Activated CD4-positive, alpha-beta T cell treated with anti-CD3 and anti-CD28 coated beads, Interleukin-2, amount 50 U/mL, for 4 hours (primary cell): ENCODE measurements around the gene KRCC1.

Experiments
- DNase-seq, 2 experiments: peaks; one replicate each; pipeline ENCODE4 v3.0.0-alpha.2; 2020

Gene KRCC1

DNA sequence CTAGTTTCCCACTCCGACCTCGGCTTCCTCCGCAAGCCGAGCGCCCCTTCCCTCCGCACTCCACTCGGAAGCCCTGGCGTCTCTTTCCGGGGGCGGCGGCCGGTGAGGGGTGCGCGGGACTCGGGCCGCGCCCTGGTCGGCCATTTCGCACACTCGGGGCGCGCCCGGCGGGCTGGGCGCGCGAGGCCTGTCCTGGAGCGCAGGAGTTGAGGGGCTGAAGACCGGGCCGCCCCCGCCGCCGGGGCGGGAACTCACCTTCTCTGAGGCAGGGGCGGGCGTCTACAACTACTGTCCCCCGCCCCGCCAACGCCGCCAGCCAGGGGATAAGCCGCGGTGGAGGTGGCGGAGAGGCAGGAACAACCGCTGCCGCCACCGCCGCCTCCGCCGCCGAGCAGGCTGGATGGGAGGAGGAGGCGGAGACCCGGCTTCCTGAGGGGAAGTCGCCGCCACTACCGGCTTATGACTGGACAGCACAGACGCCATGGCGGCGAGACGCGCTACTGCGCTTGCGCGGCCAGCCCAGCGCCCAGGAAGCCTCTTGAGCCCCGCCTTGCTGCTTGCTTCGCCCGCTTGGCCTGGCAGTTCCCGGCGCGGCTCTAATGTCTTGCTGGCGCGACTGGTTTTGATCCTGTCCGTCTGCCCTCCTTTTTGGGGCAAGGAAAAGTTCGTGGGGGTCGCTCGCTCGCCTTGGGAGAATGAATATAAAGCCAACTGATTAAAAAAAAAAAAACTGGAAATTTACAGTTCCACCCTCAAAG, at the start of gene KRCC1:
KRCC1 (minus strand) TSS at position 413 of the 758 bp plus-strand sequence. CDS start 27,220 bp downstream, outside the sequence.
- peak; percentile 88 to 92 for DNase-seq

DNA sequence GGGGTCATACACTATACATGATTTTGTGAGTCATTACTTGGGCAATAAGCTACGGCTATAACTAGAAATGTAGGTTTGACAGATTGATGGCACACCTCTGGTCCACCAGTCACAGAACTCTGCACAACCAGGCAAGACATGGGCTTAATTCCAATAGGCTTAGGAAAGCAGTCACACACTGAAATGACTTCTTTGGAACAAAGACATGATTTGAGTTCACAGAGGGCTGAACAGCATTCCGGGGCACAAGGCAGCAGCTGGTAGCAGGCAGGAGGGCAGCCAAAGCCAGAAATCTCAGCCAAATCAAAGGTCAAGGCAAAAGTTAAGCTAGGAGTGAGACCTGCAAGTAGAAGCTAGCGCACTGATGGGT, 44.9 kb upstream of the KRCC1 start:
- no peak for DNase-seq

DNA sequence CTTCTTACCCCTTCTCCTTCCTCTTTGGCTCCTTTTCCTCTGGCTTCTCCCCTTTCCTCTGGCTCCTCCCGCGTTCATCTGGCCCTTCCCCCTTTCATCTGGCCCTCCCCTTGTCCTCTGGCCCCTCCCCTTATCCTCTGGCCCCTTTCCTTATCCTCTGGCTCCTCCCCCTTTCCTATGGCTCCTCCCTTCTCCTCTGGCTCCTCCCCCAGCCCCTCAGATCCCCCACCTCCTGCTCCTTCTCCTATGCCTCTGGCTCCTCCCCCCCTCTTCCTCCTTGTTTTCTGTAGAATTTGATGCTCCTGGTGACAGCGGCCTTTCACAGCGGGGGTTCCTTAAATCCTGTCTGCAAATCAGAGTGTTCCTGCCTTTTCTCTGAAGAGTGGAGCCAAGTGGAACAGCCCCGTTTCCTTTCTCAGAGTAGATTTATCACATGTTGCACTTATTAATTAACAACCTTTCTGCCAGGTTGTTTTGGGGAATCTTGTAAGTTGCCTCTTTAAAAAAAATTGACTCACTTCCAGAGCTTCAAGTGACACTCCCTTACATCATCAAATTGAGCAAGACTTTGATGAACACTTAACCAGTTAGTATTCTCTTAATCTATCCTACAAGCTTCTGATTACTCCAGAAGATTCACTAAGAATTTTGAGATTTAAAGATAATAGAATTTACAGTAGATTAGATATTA, 44.4 kb upstream of the KRCC1 start:
- no peak for DNase-seq

DNA sequence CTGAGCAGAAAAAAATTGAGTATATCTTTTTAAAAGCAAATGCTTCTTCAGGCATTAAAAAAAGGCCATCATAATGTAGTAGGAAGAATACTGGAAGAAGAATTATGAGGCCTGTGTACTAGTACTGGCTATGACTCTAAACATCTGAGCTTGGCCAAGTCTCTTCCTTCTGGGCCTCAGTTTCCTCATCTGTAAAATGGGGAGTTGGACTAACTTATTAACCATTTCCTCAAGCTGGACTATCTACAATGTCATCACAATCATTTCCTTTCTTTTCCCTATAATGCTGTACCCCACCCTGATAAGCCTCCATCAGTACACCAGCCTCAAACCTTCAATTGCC, 42.9 kb upstream of the KRCC1 start:
- DNase-seq, result no peak

DNA sequence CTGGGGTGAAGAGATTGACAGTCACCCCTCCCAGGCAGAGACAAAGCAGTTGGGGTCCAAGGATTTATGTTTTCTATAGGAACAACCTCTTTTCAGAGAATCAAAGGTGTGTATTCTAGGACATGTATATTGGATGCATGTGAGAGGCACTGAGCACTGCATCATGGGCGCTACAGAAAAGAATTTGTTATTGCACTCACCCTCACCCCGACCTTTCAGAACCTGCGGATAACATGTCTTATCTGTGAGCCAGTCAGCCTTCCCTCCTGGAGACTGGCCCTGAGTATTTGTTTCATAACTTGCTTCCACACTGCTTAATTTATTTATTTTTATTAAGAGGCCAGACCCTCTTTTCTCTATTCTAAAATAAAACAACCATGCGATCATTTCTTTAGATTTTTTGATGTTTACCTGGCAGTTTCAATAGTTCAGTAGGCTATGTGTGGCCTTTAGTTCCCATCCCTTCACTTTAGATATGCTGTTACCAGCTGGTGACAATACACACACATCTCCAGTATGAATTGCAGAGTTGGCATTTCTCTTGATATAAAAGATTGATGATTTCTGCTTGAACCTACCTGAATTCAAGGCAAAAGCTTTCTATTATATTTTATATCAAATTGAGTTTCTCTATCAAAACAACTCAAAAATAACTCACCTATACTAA, 42.4 kb upstream of the KRCC1 start:
- DNase-seq, result no peak

DNA sequence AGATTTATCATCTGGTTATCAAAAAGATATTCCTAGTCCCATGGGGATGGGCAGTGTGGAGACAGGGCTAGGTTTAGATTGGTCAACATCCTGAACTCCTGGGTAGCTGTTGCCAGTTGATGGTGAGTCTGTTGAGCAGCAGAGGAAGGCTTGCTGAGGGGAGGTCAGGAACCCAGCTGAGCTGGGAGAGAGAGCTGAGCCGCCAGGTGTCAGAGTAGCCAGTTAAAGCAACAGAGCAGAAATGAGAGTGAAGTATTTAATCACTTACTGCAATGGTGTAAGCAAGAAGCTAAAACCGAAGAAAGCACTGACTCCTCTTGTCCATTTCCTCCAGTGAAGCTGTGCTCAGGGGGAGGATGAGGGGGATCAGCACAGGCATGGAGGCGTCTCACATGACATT, 41.6 kb upstream of the KRCC1 start:
- DNase-seq, result no peak

DNA sequence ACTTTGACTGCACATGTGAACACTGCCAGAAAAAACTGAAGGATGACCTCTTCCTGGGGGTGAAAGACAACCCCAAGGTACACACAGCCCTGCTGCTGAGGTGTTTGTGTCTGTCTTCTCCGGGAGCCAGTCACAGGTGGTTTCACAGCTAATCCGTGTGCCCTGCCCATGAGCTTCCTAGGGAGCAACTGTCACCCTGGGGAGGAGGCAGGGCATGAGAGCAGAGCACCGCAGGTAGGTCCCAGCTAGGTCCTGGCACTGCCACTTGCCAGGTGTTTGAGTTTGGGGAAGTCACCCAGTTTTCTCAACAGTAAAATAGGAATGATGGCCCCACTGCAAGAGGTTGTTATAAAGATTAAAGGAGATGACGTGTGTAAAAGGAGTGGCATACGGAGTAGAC, 41.1 kb upstream of the KRCC1 start:
- no peak for DNase-seq

DNA sequence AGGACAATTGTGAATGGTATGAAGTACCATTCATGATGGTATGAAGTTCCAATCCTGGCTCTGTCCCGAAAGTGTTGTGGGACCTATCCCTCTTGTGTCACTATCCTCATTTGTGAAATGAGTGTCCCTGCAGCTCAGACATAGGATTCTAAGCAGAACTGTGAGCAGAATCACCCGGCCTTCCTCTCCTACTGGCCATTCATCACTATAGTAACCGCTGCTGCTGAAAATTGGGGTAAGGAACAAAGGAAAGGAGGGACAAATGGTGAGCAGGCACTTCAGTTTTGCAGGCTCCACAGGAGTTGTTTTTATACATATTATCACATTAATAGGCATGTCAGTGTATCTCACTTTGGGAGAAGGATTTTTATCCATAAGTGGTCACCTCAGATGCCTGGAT, 39.4 kb upstream of the KRCC1 start:
- DNase-seq, result no peak

DNA sequence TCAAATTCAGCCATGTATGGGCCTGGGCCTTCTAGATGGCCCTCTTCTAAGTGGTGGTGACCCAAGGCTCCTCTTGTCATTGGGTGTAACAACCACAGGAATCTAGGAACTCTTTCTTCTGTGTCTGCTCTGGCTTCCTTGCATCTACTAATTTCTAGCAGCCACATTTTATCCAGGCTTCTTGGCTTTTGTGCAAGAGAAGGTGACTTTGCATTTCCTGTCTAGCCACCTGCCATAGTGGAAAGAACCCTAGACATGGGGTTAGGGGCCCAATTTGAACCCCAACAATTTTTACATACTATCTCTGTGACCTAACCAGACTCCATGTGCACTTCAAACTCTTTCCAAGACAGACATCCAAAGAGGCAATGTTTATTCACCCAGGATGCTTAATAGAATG, 37.2 kb upstream of the KRCC1 start:
- DNase-seq, result no peak

DNA sequence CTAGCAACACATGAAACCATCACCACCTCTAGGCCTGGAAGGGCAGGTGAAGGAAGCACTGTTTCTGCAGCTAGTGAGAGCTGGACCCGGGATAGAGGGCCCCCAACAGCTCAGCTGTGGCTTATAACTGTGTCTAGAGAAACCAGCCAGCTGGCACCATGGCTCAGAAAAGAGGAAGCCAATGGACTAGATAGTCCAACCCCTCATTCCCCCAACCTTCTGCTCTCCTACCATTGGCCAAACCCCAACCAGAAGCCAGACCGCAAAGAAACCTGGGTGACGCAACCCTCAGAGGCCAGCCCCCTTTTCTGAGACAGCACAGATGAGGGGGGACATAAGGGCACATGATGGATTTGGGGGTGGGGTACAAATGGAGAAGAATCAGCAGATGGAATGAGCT, 36.4 kb upstream of the KRCC1 start:
- DNase-seq, result no peak

DNA sequence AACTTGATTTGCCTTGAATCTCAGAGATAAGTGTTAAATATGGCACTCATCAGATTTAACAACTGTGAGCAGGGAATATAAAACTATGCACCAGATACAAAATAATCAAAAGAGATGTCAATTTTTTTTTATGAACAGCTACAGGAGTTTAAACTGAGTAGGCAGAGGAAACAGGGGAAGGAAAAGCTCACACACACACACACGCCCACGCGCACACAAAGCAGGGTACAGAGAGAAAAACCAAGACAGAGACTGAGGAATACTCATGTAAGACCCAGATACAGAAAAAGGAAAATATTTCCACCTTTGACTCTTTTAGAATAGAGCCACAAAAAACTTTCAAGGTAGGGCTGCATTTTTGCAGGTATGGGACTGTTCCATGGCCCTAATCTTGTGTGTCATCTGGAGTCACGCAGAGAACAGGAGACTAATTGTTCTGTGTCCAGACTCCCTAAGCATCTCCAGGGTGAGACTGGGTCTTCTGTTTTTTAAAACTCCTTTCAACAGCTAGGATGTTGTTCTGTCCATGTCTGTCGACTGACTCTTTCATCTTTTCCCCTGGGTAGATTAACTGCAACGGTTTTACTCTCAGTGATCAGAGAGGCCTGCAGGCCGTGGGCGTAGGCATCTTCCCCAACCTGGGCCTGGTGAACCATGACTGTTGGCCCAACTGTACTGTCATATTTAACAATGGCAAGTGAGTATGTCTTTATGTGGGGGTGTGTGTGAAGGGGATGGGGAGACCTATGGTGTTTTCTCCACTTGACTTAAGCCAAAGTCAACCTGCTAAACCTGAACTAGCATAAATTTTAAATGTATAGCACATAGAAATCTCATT, 35.1 kb upstream of the KRCC1 start:
- peak; percentile 62 to 66 for DNase-seq

DNA sequence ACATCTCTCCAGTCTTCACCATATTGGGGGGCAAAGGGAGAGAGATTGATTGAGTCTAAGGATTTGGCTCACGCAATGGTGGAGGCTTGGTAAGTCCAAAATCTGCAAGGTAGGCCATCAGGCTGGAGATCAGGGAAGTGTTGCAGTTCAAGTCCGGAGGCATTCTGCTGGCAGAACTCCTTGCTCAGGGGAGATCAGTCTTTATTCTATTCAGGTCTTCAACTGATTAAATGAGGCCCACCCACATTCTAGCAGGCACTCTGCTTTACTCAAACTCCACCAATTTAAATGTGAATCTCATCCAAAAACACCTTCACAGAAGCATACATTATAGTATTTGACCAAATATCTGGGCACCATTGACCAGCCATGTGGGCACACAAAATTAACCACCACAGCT, 33.4 kb upstream of the KRCC1 start:
- DNase-seq, result no peak

DNA sequence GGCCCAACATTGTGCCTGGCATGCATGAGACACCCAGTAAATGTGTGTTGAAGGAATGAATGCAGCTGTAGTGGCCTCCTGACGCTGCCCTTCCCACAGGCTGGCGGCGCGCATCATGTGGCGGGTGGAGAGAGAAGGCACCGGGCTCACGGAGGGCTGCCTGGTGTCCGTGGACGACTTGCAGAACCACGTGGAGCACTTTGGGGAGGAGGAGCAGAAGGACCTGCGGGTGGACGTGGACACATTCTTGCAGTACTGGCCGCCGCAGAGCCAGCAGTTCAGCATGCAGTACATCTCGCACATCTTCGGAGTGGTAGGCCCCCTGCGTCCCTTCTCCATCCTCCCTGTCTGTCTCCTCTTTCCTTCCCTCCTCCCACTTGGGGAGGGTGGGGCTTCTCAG, 32.2 kb upstream of the KRCC1 start:
- DNase-seq, result no peak

DNA sequence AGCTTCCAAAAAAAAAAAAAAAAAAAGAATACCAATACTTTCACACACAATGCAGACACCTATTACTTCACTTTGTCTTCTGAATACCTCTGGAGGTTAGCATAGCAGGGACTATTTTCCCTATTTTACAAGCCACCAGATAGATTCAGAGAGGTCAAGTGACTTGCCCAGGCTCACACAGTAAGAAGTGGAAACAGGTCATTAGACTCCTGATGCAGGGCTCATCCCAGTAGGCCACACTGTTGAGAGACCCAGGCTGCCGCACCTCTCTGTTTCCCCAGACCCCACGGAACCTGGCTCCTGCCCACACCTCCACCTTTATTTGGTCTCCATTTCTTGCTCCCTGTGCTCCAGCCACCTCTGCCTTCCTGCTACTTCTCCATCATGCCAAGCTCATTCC, 31.5 kb upstream of the KRCC1 start:
- no peak for DNase-seq

DNA sequence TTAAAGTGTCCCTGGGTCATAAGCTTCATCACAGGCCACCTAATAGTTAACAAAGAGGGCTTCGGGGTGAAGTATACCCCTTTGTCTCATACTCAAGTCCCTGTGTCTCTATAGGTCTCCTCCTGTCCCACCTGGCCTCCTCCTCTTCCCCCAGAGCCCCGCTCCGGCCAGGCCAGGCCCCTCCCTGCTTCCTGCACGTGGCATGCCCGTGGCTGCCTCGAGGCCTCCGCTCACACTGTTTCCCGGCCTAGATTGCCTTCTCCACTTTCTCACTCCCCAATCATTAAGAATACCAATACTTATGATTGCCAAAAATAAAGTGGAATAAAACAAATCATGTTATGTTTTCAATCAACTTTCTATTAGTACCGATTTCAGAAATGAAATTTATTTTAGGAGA, 30.8 kb upstream of the KRCC1 start:
- DNase-seq, result no peak

DNA sequence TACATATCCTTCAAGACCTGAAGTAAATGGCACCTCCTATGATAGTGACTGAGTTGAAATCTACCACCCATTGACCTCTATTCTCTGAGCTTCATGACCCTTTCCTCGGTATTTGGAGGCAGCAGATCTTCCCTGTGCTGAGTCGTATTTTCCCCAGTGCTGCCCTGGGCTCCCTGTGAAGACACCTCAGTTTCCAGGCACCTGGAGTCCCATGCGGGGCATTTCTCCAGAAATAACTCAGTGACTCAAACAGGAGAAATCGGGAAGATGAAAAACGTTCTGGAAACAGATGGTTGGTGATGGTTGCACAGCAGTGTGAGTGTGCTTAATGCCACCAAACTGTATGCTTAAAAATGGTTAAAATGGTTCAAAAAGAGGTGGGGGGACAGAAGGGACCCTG, 30.0 kb upstream of the KRCC1 start:
- no peak for DNase-seq

DNA sequence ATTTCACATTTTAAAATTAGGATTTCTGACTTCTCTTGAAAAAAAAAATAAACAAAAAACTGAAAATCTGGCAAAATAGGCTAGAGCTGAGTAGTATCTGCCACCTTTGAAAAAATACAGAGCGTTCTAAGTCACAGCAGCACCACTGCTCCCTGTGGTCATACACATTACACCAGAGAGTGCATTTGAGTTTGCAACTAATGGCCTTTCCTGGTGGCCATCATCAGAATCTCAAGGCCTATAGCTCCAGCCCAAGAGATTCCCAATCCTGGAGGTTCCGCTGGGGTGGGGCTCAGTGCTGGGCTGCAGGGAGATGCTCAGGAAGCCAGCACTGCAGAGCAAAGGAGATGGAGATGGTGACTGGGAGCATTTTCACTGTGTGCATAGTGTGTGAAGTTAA, 29.5 kb upstream of the KRCC1 start:
- DNase-seq, result no peak

DNA sequence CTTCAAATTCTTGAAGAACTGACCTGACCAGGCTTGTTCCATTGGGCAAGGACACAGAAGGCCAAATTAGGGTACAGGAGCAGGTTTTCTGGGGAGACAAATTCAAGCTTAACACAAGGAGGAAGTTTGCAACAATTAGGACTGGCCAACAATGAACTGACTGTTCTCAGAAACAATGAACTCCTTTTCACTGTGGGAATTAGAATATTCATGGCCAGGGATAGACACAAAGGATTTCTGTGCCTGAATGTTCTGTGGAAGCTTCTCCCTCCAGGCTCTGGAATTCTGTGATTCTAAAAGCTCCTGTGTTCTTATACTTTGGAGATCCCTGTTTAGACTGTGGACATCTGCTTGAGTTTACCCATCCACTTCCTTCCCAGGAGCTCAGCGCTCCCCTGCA, 27.2 kb upstream of the KRCC1 start:
- DNase-seq, result no peak

DNA sequence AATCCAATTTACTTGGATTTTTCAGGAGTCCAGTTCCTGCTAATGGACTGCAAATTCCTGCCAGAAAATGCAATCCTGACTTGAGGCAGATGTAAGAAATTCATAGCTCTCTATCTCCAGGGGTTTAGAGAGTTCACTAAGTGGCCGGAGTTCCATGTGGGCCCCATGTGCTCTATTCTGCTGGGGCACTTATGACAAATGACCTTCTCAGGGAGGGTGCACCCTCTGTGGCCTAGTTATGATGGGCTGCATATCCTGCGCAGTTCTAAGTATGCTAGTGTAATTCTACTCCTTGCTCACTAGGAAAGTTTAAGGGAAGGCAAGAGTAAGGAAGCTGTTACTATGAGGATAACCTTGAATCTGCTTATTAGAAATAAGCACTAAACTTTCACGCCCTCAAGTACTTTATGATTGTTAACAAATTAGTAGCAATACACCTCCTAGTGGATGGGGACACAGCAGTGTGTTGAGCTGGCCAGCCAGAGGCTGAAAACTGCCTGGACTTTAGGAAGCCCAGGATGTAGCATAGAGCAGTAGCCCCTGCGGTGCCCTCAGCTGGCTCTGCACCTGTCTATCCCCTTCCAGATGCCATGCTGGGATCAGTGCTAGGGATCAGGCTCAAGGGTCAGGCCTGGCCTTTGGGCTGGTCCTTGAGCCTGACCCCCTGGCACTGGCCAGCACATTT, 26.5 kb upstream of the KRCC1 start:
- no peak for DNase-seq

DNA sequence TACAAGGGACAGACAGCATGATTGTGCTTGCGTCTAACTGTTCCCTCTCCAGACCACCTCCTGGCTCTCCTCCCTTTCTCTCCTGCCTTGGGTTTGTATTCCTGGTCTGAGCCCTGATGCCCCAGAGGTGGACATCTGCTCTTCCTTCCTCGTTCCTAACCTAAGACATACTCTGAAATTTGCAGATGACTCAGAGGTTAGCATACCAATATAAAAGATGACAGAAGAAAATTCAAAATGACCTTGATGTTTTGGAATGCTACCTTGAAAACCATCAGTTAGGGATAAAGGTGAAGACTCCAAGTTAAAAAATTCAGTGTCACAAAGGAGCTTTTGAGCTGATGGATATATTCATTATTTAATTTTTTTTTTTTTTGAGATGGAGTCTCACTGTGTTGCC, 25.0 kb upstream of the KRCC1 start:
- DNase-seq, result no peak

DNA sequence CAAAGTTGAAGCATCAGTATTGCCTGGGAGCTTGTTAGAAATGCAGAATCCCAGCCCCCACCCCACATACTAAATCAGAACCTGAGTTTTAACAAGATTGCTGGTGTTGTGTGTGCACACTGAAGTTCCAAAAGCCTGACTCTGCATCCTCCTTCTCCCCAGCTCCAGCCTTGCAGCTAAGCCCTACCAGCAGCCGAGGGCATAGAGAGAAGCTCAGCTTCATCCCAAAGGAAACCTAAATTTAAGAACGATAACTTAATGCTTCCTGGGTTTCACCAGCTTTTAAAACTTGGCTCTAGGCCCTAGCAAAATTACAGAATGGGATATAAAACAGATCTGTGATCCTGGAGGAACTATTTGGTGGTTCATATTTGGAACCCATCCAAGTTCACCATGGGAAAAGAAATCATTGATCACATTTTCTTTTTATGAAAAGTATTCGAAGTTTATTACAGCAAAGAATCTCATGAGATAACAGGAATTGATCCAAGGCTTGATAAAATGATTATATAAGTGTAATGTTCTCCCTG, 23.1 kb upstream of the KRCC1 start:
- DNase-seq, result no peak

DNA sequence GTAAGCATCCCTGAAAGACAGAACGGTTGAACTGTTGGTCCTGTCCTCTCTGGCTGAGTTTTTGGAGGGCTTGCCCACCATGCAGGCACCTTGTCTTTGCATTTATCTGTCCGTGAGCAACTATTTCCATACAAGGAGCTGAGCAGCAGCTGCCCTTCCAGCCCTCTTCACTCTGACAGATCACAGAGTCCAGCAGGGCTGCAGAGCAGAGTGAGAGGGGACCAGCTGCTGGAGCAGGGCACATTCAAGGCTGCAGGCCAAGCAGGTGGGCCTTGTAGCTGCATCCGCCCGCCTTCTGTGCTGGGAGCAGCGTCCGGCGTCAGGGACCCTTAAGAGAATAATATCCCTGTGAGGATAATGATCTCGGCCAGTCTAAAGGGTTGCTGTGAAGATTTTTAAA, 21.5 kb upstream of the KRCC1 start:
- DNase-seq, result no peak

DNA sequence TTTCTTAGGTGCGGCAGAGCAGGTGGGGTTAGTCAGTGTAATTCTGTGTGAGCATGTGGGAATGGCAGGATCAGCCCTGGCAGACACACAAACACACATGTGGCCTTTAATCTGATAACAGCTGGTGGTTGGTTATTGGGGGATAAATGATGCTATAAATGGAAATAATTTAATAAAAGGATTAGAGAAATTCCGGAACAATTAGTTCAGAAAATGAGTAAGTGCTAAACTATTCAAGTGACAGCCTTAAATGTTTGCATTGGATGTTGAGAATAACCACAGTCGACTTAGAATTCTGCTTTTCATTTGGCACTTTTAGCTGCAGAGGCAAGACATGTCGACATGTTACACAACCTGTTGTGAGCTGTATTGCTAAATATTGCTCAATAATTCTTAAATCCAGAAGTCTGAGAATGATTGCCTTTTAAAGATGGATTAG, 19.3 kb upstream of the KRCC1 start:
- DNase-seq, result no peak
